HepG2 (cell line): ENCODE results near the gene UNC13D. TPM values are rescaled to one million over a fixed set of nuclear protein-coding genes. Genes with fewer than 3 reads are reported as not detected.

Source experiments
- CREM ChIP-seq, 2 experiments: sonication (generic) in 1 of 2; formaldehyde crosslinking in 1 of 2; IDR thresholded peaks; 2 replicates each; pipeline versions ENCODE4 v1.4.0 to v1.6.1; 2016 to 2020; ENCODE audit warnings: antibody characterized with exemption in 1 of 2, mild to moderate bottlenecking in 1 of 2, missing genetic modification reagents in 1 of 2
- NCOR1 ChIP-seq: fragments of 200-600 bp; sonication (generic); IDR thresholded peaks from 2 replicates; pipeline ENCODE4 v1.7.0; 2017; ENCODE audit warnings: antibody characterized with exemption, low read length, borderline replicate concordance
- PRDM4 ChIP-seq: sonication (generic); formaldehyde crosslinking; IDR thresholded peaks from 2 replicates; pipeline ENCODE4 v1.9.0; 2021; ENCODE audit warnings: missing genetic modification reagents, borderline replicate concordance
- TMF1 ChIP-seq: sonication (generic); formaldehyde crosslinking; IDR thresholded peaks from 2 replicates; pipeline ENCODE4 v1.8.1; 2022; ENCODE audit warnings: low read depth, missing genetic modification reagents
- ZNF30 ChIP-seq: sonication (generic); formaldehyde crosslinking; IDR thresholded peaks from 2 replicates; pipeline ENCODE4 v1.5.0; 2020; ENCODE audit warnings: mild to moderate bottlenecking, missing genetic modification reagents
- ZNF460 ChIP-seq: sonication (generic); formaldehyde crosslinking; IDR thresholded peaks from 2 replicates; pipeline ENCODE4 v1.5.1; 2020; ENCODE audit warnings: missing genetic modification reagents, mild to moderate bottlenecking, borderline replicate concordance
- ZNF644 ChIP-seq: IDR thresholded peaks from 2 replicates; pipeline ENCODE4 v1.6.1; 2016; ENCODE audit warnings: low read depth
- ZNF878 ChIP-seq: sonication (generic); formaldehyde crosslinking; IDR thresholded peaks from 2 replicates; pipeline ENCODE4 v1.8.1; 2023; ENCODE audit warnings: mild to moderate bottlenecking, missing genetic modification reagents, moderate library complexity
- polyA plus RNA-seq, 8 experiments: library from polyadenylated mRNA; depleted of rRNA in 3 of 8; stranded (reverse) in 7 of 8; unstranded in 1 of 8; fragments of >200 nt; fragmentation: Illumina TruSeq in 4 of 8; extraction: Trizol in 4 of 8; gene quantifications; 2 replicates each; pipeline versions ENCODE4 v1.2.1 to v1.2.3, GENCODE V29; 2011 to 2016; ENCODE audit warnings: low read depth in 4 of 8, missing spikeins in 1 of 8, mixed read lengths in 1 of 8; ENCODE audit not compliant: insufficient read depth in 1 of 8
- total RNA-seq, 5 experiments: library from RNA; depleted of rRNA; stranded (reverse); fragments of >200 nt; fragmentation: Illumina TruSeq; extraction: Trizol; gene quantifications; 2 replicates each; pipeline ENCODE4 v1.2.3, GENCODE V29; 2016; ENCODE audit warnings: low read depth in 1 of 5
- TF ChIP-seq, protein P1 (sequence below): sonication (generic); formaldehyde crosslinking; IDR thresholded peaks from 2 replicates; pipeline ENCODE4 v1.4.0; 2020; ENCODE audit warnings: missing genetic modification reagents, borderline replicate concordance
- TF ChIP-seq, protein P2 (sequence below): IDR thresholded peaks from 2 replicates; pipeline ENCODE4 v1.6.1; 2016; ENCODE audit warnings: low read depth, control low read depth
- TF ChIP-seq, protein P3 (sequence below): sonication (generic); formaldehyde crosslinking; IDR thresholded peaks from 2 replicates; pipeline ENCODE4 v1.9.0; 2021; ENCODE audit warnings: mild to moderate bottlenecking, missing genetic modification reagents

UNC13D gene
- total and polyA plus RNA-seq, 2 of the 13 experiments (the other 11 are each of a cell fraction or from before 2014, with no cell fraction given), result 29.7 to 42.7 TPM

DNA sequence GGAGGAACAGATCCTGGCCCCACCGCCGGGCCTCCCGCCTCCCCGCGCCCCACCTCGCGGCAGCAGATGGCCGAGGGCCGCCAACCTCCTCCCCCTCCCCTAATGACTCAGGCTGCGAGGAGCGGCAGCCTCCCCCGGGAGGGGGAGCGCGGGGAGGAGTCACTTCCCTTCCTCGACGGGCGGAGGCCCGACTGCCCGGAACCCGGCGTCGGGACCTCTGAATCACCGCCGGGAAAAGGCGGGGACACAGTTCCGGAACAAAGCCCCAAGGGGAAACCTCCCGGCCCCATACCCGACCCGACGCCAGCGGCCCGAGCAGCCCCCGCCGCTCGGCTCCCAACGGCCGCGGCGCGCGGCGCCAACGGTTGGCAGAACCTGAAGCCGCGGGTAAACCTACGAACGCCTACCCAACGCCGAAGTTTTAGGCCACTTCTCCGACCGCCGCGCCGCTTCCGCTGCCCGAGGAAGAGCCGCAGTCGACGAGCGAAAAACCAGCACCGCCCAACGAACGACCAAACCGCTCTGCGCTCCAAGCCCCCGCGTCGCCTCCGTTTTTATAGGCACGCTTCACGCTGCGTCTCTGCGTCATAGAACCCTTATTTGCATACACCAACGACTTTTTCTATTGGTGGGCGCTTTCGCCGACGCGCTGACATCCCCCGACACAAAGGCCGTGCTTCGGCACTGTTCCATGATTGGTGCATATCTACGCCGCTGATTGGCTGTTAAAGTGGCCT, 64.8 kb downstream of the UNC13D start (continued):
- TF ChIP-seq, protein P1, sequence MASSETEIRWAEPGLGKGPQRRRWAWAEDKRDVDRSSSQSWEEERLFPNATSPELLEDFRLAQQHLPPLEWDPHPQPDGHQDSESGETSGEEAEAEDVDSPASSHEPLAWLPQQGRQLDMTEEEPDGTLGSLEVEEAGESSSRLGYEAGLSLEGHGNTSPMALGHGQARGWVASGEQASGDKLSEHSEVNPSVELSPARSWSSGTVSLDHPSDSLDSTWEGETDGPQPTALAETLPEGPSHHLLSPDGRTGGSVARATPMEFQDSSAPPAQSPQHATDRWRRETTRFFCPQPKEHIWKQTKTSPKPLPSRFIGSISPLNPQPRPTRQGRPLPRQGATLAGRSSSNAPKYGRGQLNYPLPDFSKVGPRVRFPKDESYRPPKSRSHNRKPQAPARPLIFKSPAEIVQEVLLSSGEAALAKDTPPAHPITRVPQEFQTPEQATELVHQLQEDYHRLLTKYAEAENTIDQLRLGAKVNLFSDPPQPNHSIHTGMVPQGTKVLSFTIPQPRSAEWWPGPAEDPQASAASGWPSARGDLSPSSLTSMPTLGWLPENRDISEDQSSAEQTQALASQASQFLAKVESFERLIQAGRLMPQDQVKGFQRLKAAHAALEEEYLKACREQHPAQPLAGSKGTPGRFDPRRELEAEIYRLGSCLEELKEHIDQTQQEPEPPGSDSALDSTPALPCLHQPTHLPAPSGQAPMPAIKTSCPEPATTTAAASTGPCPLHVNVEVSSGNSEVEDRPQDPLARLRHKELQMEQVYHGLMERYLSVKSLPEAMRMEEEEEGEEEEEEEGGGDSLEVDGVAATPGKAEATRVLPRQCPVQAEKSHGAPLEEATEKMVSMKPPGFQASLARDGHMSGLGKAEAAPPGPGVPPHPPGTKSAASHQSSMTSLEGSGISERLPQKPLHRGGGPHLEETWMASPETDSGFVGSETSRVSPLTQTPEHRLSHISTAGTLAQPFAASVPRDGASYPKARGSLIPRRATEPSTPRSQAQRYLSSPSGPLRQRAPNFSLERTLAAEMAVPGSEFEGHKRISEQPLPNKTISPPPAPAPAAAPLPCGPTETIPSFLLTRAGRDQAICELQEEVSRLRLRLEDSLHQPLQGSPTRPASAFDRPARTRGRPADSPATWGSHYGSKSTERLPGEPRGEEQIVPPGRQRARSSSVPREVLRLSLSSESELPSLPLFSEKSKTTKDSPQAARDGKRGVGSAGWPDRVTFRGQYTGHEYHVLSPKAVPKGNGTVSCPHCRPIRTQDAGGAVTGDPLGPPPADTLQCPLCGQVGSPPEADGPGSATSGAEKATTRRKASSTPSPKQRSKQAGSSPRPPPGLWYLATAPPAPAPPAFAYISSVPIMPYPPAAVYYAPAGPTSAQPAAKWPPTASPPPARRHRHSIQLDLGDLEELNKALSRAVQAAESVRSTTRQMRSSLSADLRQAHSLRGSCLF, result no peak
- TF ChIP-seq TMF1 (CRISPR knock-in tag) (no peak), ZNF30 (no peak), PRDM4 (CRISPR knock-in tag) (peak; percentile 86; the same call in 1 of the 2 replicates), NCOR1 (peak; percentile 59; the same call in 1 of the 2 replicates), ZNF460 (CRISPR knock-in tag) (peak; percentile 32; the same call in 1 of the 2 replicates), CREM (IDR thresholded peaks at IDR 0.05) (peak; percentile 96), CREM (CRISPR knock-in tag; IDR thresholded peaks at IDR 0.05) (peak; percentile 45; the same call in 1 of the 2 replicates), ZNF644 (CRISPR knock-in tag) (no peak), ZNF878 (CRISPR knock-in tag) (no peak)
- TF ChIP-seq, protein P2, sequence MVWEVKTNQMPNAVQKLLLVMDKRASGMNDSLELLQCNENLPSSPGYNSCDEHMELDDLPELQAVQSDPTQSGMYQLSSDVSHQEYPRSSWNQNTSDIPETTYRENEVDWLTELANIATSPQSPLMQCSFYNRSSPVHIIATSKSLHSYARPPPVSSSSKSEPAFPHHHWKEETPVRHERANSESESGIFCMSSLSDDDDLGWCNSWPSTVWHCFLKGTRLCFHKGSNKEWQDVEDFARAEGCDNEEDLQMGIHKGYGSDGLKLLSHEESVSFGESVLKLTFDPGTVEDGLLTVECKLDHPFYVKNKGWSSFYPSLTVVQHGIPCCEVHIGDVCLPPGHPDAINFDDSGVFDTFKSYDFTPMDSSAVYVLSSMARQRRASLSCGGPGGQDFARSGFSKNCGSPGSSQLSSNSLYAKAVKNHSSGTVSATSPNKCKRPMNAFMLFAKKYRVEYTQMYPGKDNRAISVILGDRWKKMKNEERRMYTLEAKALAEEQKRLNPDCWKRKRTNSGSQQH (CRISPR knock-in tag), result peak; percentile 86; the same call in 1 of the 2 replicates
- TF ChIP-seq, protein P3, sequence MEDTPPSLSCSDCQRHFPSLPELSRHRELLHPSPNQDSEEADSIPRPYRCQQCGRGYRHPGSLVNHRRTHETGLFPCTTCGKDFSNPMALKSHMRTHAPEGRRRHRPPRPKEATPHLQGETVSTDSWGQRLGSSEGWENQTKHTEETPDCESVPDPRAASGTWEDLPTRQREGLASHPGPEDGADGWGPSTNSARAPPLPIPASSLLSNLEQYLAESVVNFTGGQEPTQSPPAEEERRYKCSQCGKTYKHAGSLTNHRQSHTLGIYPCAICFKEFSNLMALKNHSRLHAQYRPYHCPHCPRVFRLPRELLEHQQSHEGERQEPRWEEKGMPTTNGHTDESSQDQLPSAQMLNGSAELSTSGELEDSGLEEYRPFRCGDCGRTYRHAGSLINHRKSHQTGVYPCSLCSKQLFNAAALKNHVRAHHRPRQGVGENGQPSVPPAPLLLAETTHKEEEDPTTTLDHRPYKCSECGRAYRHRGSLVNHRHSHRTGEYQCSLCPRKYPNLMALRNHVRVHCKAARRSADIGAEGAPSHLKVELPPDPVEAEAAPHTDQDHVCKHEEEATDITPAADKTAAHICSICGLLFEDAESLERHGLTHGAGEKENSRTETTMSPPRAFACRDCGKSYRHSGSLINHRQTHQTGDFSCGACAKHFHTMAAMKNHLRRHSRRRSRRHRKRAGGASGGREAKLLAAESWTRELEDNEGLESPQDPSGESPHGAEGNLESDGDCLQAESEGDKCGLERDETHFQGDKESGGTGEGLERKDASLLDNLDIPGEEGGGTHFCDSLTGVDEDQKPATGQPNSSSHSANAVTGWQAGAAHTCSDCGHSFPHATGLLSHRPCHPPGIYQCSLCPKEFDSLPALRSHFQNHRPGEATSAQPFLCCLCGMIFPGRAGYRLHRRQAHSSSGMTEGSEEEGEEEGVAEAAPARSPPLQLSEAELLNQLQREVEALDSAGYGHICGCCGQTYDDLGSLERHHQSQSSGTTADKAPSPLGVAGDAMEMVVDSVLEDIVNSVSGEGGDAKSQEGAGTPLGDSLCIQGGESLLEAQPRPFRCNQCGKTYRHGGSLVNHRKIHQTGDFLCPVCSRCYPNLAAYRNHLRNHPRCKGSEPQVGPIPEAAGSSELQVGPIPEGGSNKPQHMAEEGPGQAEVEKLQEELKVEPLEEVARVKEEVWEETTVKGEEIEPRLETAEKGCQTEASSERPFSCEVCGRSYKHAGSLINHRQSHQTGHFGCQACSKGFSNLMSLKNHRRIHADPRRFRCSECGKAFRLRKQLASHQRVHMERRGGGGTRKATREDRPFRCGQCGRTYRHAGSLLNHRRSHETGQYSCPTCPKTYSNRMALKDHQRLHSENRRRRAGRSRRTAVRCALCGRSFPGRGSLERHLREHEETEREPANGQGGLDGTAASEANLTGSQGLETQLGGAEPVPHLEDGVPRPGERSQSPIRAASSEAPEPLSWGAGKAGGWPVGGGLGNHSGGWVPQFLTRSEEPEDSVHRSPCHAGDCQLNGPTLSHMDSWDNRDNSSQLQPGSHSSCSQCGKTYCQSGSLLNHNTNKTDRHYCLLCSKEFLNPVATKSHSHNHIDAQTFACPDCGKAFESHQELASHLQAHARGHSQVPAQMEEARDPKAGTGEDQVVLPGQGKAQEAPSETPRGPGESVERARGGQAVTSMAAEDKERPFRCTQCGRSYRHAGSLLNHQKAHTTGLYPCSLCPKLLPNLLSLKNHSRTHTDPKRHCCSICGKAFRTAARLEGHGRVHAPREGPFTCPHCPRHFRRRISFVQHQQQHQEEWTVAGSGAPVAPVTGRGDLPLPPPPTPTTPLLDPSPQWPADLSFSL (CRISPR knock-in tag), result no peak
